Measurements from ENCODE around the gene FIG4. TPM values are rescaled to one million over a fixed set of nuclear protein-coding genes. Genes with fewer than 3 reads are reported as not detected.
"Not testable (repeated sequence)": the region's sequence is repeated elsewhere in the genome, so short reads cannot be mapped to it uniquely, and the experiment has no call there.

Gene FIG4
- total and polyA plus RNA-seq, 2 of the 13 experiments (the other 11 are each of a cell fraction or from before 2014, with no cell fraction given) = 5.5 to 7.9 TPM

- H3K79me2 ChIP-seq (ENCODE audit: insufficient read depth, low read length); H3K27ac ChIP-seq (ENCODE audit: extremely low read length, insufficient read depth, low read length); H4K20me1 ChIP-seq (ENCODE audit: insufficient read depth, low read length); CTCF ChIA-PET (ENCODE audit: low intra/inter-chr PET ratio, low total read pairs); H3K36me3 ChIP-seq (replicated peaks in 1 of 2; ENCODE audit: control insufficient read depth in 1 of 2, insufficient read depth in 2 of 2, low read length in 2 of 2); H3K9ac ChIP-seq (ENCODE audit: insufficient read depth, low read depth, low read length); H3K27me3 ChIP-seq (ENCODE audit: control insufficient read depth in 1 of 2, insufficient read depth in 2 of 2, low read length in 2 of 2); H3K9me3 ChIP-seq (ENCODE audit: low read length); BruUV-seq (replicated peaks); H2AFZ ChIP-seq (ENCODE audit: low read length); H3K4me1 ChIP-seq (ENCODE audit: insufficient read depth, low read length); in situ Hi-C loops (cut with HindIII; ENCODE audit: extremely low pct_ligation_motif_present, low pct_unique_long_range_greater_than_20kb); TF ChIP-seq SOX6, FOXA1 (IDR thresholded peaks at IDR 0.05): not testable (repeated sequence)
- intact Hi-C loops (cut with micrococcal nuclease; ENCODE audit: unreplicated experiment) = loop anchor here (5.0 kb wide), 1 partner anchor 37 kb away; no protein-coding TSS in a partner anchor
- 6% methylated on average over 11 of the region's 15 CpGs for WGBS (ENCODE audit: low lambda C conversion rate)
- POLR2A ChIA-PET = interaction anchor here (1.2 to 1.6 kb wide), 3 partner anchors 11 to 197 kb away, joined by 3 read pairs; partner anchors contain the start of genes AK9 and FIG4
- Histone ChIP-seq H3K4me2 (ENCODE audit: low read depth, low read length) (peak overlapping the region; percentile 74), H3K4me3 (replicated peaks in 1 of 3; ENCODE audit: insufficient read depth in 1 of 3, low read depth in 2 of 3, low read length in 3 of 3) (peak overlapping the region; percentile 39 to 65 (median 54); a peak in 5 of 6 replicates)
- ATAC-seq (peak; percentile 98), DNase-seq (ENCODE audit: low spot score) (peak; percentile 38), FAIRE-seq (peak; percentile 34)
- TF ChIP-seq HOXA3 (CRISPR knock-in tag; IDR thresholded peaks at IDR 0.05) (peak; percentile 30; the same call in 1 of the 2 replicates), SOX6 (CRISPR knock-in tag; IDR thresholded peaks at IDR 0.05) (peak; percentile 18; the same call in 1 of the 2 replicates), THAP9 (CRISPR knock-in tag; IDR thresholded peaks at IDR 0.05; ENCODE audit: borderline replicate concordance) (peak; percentile 76; the same call in 1 of the 2 replicates), BORCS8-MEF2B (CRISPR knock-in tag; IDR thresholded peaks at IDR 0.05) (0 out of 2 replicates have a peak, but pooled peaks have one; percentile 26), PATZ1 (CRISPR knock-in tag; IDR thresholded peaks at IDR 0.05) (peak; percentile 39; the same call in 1 of the 2 replicates), MTA1 (CRISPR knock-in tag; IDR thresholded peaks at IDR 0.05; ENCODE audit: borderline replicate concordance) (peak; percentile 37; the same call in 1 of the 2 replicates), ZFX (CRISPR knock-in tag; IDR thresholded peaks at IDR 0.05; ENCODE audit: low read depth) (0 out of 2 replicates have a peak, but pooled peaks have one; percentile 23), ZNF687 (CRISPR knock-in tag; IDR thresholded peaks at IDR 0.05) (peak; percentile 43), SP5 (CRISPR knock-in tag; IDR thresholded peaks at IDR 0.05; ENCODE audit: borderline replicate concordance, low read depth) (peak; percentile 75; the same call in 1 of the 2 replicates), FOXA1 (CRISPR knock-in tag; IDR thresholded peaks at IDR 0.05) (peak; percentile 79), SALL1 (CRISPR knock-in tag; IDR thresholded peaks at IDR 0.05) (0 out of 2 replicates have a peak, but pooled peaks have one; percentile 28)
Measured at GRCh38 chr6:109678661-109679505, 12.2 kb upstream of the FIG4 start.

Data from HepG2 (cell line).